ENCODE results near the gene UBP1.
"Not testable (repeated sequence)": the region's sequence is repeated elsewhere in the genome, so short reads cannot be mapped to it uniquely, and the experiment has no call there.

Gene UBP1

DNA sequence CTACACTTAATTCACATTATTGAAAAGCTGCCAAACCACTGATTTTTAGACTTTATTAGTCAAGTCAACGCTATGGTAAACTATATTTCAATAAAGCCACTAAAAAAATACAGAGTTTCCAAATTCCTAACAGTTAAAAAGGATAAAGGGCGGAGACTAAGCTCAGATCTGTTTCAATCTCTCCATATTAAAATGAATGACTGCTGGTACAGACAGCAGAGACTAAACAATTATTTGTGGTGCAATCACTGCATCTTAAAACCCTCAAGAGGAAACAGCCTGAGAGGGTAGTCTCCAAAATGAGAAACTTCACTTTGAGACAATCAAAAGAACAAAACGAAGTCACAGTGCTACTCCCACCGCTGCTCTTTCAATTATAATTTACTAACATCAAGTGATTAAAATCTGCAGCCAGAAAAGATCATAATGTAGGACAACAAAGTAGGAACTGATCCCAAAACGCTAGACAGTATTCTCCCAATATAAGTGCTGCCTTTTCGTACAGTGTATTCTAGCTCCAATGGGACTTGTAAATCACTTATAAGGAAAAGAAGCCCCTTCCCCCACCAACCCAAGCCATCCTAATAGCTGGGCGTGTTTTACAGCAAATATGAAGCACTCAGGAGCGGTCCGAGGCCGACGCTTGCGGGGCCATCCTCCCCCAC is 1.2 kb downstream of the UBP1 start:
- Histone ChIP-seq H3K4me3 (peak overlapping the region; percentile 94), H3K9me3 (ENCODE audit: low read depth, low read length) (no peaks in the 10 kb centered on the region), H3K27ac (peak overlapping the region; percentile 83), H3K36me3 (ENCODE audit: insufficient read depth, low read length) (no peaks in the 10 kb centered on the region), H3K9ac (ENCODE audit: insufficient read length) (peak overlapping the region; percentile 68)
- TF ChIP-seq FOXP2 (optimal IDR thresholded peaks at IDR 0.05; ENCODE audit: control extremely low read depth, extremely low read length, insufficient read depth) (no peak), EZH2 (IDR thresholded peaks at IDR 0.05) (no peak), POLR2AphosphoS5 (IDR thresholded peaks at IDR 0.05; ENCODE audit: borderline replicate concordance, low read depth, low read length) (no peak)
- DNase-seq (ENCODE audit: low read depth, low spot score), result no peak

DNA sequence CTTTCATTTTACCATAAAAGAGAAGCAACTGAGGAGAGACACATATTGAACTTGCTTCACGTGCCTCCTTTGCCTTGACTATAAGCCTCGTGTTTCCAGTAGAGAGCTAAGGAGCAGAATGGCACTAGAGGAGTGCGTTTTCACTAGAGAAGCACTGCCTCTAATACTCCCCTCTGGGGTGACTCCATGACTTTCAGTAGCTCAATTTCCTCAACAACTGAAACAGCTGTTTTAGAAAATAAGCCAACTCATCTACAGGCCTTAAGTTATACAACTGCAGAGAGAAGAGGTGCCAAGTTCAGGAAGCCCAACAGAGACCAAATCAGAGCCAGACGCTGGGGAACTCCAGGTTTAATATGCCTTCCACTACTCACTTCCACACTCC is 1.9 kb downstream of the UBP1 start:
- no peaks in the 10 kb centered on the region for H3K9me3 ChIP-seq (ENCODE audit: low read depth, low read length)
- H3K9ac ChIP-seq (ENCODE audit: insufficient read length), result peak overlapping the region; percentile 68
- TF ChIP-seq POLR2AphosphoS5 (IDR thresholded peaks at IDR 0.05; ENCODE audit: borderline replicate concordance, low read depth, low read length) (no peak), FOXP2 (optimal IDR thresholded peaks at IDR 0.05; ENCODE audit: control extremely low read depth, extremely low read length, insufficient read depth) (no peak), EZH2 (IDR thresholded peaks at IDR 0.05) (no peak)
- peak overlapping the region; percentile 83 for H3K27ac ChIP-seq
- DNase-seq (ENCODE audit: low read depth, low spot score), result no peak
- H3K4me3 ChIP-seq, result peak overlapping the region; percentile 94
- H3K36me3 ChIP-seq (ENCODE audit: insufficient read depth, low read length), result no peaks in the 10 kb centered on the region

DNA sequence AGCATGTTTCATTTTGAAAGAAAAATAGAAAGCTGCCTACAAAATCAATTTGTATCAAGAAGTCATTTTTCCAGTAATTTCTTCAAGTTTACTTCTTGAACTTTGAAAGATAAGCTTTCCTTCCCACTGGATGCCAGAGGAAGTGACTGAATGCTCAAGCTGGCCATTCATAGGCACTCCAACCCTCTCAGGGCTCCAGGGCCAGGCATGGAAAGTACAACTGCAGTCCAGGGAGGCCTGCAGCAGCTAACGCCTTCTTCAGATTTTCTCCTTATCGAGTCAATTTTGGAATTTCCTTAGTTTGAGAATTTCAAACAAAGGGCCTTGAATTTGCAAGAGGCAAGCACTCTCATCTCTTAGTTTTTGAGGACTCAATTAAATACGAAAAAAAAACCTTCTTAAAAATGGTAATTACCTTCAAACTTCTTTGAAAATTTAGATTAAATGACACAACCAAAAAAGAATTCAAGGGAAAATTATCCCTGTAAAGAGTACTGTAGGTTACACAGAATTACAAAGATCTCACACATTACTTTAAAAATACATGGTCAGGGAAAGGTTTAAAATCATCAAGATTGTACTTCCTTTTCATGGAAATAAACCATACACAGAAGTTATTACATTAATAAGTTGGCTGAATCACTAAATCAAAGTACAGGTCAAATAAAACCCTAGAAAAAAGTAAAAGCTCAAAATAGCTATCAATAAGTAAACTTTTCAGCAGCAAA is 2.5 kb downstream of the UBP1 start:
- no peak for DNase-seq (ENCODE audit: low read depth, low spot score)
- Histone ChIP-seq H3K4me3 (peak overlapping the region; percentile 94), H3K36me3 (ENCODE audit: insufficient read depth, low read length) (no peaks in the 10 kb centered on the region), H3K27ac (peak overlapping the region; percentile 83), H3K9ac (ENCODE audit: insufficient read length) (peak overlapping the region; percentile 68), H3K9me3 (ENCODE audit: low read depth, low read length) (no peaks in the 10 kb centered on the region)
- no peak for TF ChIP-seq FOXP2 (optimal IDR thresholded peaks at IDR 0.05; ENCODE audit: control extremely low read depth, extremely low read length, insufficient read depth)
- TF ChIP-seq POLR2AphosphoS5 (IDR thresholded peaks at IDR 0.05; ENCODE audit: borderline replicate concordance, low read depth, low read length), result no peak
- no peak for TF ChIP-seq EZH2 (IDR thresholded peaks at IDR 0.05)

DNA sequence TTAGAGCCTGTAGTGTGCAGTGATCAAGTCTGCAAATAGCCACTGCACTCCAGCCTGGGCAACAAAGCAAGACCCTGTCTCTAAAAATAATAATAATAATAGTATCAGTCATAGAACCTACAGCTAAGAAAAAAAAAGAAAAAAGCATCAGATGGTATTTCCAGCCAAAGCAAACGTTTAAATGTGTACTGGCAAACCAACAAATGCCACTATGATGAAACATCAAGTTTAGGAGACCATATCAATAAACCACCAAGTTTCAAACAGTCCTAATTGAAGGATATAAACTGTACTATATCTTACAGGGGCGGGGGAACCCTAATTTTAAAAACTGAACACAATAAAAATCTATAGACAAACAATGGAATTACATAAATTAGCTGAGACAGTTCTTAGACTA is 6.4 kb downstream of the UBP1 start:
- TF ChIP-seq FOXP2 (optimal IDR thresholded peaks at IDR 0.05; ENCODE audit: control extremely low read depth, extremely low read length, insufficient read depth) (no peak), POLR2AphosphoS5 (IDR thresholded peaks at IDR 0.05; ENCODE audit: borderline replicate concordance, low read depth, low read length) (no peak), EZH2 (IDR thresholded peaks at IDR 0.05) (no peak)
- Histone ChIP-seq H3K27ac (no peak overlapping the region), H3K9me3 (ENCODE audit: low read depth, low read length) (no peaks in the 10 kb centered on the region), H3K4me3 (no peak overlapping the region), H3K36me3 (ENCODE audit: insufficient read depth, low read length) (no peaks in the 10 kb centered on the region), H3K9ac (ENCODE audit: insufficient read length) (no peak overlapping the region)
- DNase-seq (ENCODE audit: low read depth, low spot score), result no peak

DNA sequence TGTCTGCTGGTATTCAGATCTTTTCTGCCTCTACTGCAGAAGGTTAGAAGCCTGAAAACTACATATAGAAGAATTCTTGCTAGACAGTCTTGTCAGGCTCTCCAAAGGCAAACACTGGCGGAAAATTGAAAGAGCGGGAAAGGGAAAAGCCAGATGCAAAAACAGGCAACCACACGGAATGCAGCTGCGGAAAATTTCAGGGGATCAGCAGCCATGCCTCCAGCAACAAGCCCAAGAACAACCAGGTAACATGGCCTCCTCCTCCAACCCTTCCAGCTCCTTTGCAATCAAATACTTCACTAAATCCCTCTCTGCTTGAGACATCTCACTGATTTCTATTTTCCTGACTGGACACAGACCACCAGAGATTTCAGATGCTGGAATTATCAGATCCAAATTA is 9.6 kb downstream of the UBP1 start:
- TF ChIP-seq POLR2AphosphoS5 (IDR thresholded peaks at IDR 0.05; ENCODE audit: borderline replicate concordance, low read depth, low read length) (no peak), FOXP2 (optimal IDR thresholded peaks at IDR 0.05; ENCODE audit: control extremely low read depth, extremely low read length, insufficient read depth) (no peak), EZH2 (IDR thresholded peaks at IDR 0.05) (no peak)
- Histone ChIP-seq H3K9ac (ENCODE audit: insufficient read length) (no peak overlapping the region), H3K27ac (no peak overlapping the region), H3K36me3 (ENCODE audit: insufficient read depth, low read length) (no peaks in the 10 kb centered on the region), H3K4me3 (no peak overlapping the region), H3K9me3 (ENCODE audit: low read depth, low read length) (no peaks in the 10 kb centered on the region)
- no peak for DNase-seq (ENCODE audit: low read depth, low spot score)

DNA sequence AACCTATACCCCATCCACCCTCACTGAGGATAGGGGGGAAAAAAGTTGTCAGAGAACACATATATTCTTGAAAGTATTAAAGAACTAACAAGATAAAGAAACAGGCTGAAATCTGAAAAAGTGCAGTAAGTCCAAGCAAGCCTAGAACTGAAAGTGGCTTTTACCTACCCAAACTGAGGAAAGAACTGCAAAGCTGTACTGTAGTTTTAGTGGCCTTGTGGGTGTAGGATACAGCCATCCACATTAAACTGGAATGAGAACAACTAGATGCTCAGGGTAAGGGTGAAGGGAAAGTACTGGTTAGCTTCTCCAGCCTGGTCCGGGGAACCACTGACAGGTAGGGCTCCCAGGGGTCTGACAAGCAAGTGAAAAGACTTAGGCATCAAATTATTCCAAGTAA is 10.1 kb downstream of the UBP1 start:
- no peaks in the 10 kb centered on the region for H3K9me3 ChIP-seq (ENCODE audit: low read depth, low read length)
- H3K4me3 ChIP-seq, result no peak overlapping the region
- no peak overlapping the region for H3K9ac ChIP-seq (ENCODE audit: insufficient read length)
- TF ChIP-seq FOXP2 (optimal IDR thresholded peaks at IDR 0.05; ENCODE audit: control extremely low read depth, extremely low read length, insufficient read depth) (no peak), POLR2AphosphoS5 (IDR thresholded peaks at IDR 0.05; ENCODE audit: borderline replicate concordance, low read depth, low read length) (no peak), EZH2 (IDR thresholded peaks at IDR 0.05) (no peak)
- no peak overlapping the region for H3K27ac ChIP-seq
- H3K36me3 ChIP-seq (ENCODE audit: insufficient read depth, low read length), result no peaks in the 10 kb centered on the region; the same call in 1 of the 2 replicates
- no peak for DNase-seq (ENCODE audit: low read depth, low spot score)

DNA sequence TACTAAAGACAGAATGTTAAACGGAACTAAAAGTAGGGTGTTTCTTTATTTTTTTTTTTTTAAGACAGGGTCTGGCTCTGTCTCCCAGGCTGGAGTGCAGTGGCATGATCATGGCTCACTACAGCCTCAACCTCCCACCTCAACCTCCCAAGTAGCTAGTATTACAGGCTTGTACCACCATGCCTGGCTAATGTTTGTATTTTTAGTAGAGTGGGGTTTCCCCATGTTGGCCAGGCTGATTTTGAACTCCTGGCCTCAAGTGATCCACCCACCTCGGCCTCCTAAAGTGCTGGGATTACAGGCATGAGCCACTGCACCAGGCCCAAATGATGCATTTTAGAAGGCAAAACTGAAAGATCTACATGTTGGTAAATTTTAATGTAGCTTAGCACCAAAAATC is 10.9 kb downstream of the UBP1 start:
- H3K9me3 ChIP-seq (ENCODE audit: low read depth, low read length); DNase-seq (ENCODE audit: low read depth, low spot score); H3K4me3 ChIP-seq; H3K9ac ChIP-seq (ENCODE audit: insufficient read length); H3K27ac ChIP-seq; H3K36me3 ChIP-seq (ENCODE audit: insufficient read depth, low read length): not testable (repeated sequence)

DNA sequence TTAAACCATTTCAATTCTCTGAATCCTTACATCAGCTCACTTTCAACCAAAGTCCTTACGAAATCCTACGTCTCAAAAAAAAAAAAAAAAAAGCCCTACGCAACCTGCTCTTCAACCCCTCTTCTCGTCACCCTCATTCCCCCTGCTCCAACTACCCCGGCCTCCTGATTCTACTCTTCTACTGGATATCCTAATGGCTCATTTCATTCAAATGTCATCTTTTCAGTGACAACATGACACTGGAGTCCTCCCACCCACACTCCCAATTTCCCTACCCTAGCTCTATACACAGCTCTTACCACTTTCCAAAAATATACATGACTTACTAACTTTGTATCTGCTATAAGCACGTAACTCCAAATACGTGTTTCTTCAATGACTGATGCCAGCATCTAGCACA is 11.5 kb downstream of the UBP1 start:
- peaks cover 3% of the 10 kb centered on the region for H3K36me3 ChIP-seq (ENCODE audit: insufficient read depth, low read length)
- H3K9ac ChIP-seq (ENCODE audit: insufficient read length), result no peak overlapping the region
- H3K4me3 ChIP-seq, result no peak overlapping the region
- DNase-seq (ENCODE audit: low read depth, low spot score), result no peak
- TF ChIP-seq EZH2 (IDR thresholded peaks at IDR 0.05), result no peak
- TF ChIP-seq FOXP2 (optimal IDR thresholded peaks at IDR 0.05; ENCODE audit: control extremely low read depth, extremely low read length, insufficient read depth), result no peak
- TF ChIP-seq POLR2AphosphoS5 (IDR thresholded peaks at IDR 0.05; ENCODE audit: borderline replicate concordance, low read depth, low read length), result no peak
- no peak overlapping the region for H3K27ac ChIP-seq
- H3K9me3 ChIP-seq (ENCODE audit: low read depth, low read length), result no peaks in the 10 kb centered on the region

Data from SK-N-MC (cell line).